Measurements from ENCODE around the gene PSMA4.
"Not testable (repeated sequence)": the region's sequence is repeated elsewhere in the genome, so short reads cannot be mapped to it uniquely, and the experiment has no call there.

Gene PSMA4

DNA sequence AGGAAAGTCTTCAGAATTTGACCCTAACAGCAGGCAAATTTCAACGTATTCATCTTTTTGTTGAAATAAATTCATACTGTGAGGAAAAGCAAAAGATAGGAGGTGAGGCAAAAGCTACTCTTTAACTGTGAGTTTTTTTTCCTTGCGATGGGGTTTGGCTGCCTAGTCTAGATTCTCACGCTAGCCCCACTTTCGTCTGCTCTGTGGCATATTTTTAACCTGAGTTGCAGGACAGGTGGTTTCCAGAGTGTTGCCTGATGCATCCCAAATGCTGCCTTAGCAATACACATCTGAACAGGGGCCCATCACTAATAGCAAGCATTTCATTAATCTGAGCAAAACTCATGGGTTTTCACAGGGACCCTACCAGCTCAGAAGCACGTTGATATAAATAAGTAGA, 11.7 kb downstream of the PSMA4 start:
- no peak for DNase-seq (ENCODE audit: low read depth)

DNA sequence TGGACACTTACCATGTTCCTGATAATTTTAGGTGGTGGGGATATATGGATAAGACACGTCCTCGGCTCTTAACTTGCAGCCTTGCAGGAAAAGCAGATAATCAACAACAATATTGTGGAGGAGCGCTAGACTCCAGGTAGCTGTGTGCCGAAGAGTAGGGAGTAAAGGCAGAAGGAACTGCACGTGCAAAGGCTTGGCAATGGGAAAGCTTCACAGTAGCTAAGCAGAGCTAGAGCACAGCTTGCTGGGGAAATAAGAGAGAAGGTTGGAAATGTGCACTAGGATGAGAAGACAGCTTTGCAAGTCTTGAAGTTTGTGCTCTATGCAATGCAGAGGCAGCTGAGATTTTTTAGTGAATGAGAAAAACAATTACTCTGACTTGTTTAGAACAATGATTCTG, 12.4 kb downstream of the PSMA4 start:
- no peak for DNase-seq (ENCODE audit: low read depth)

GRCh38 chr15:78560201-78560600, 20.0 kb downstream of the PSMA4 start:
- DNase-seq (ENCODE audit: low read depth) = not testable (repeated sequence)

DNA sequence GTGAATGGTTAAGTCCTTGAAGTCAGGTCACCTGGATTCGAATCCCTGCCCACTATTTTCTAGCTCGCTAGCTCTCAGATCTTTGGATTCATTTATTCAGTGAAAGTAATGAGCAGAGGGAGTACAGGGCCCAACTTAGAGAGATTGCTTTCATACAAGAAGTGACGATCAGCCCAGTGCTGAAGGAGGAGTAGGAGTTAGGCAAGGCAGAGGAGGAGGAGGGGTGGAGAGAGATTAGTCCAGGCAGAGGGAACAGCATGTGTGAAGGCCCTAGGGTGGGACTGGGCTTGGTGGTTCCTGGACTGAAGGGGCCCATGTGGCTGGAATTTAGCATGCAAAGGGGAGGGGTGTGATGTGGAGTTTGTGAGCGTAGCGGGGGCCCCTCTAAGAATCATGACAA, 21.2 kb downstream of the PSMA4 start:
- DNase-seq (ENCODE audit: low read depth) = no peak

DNA sequence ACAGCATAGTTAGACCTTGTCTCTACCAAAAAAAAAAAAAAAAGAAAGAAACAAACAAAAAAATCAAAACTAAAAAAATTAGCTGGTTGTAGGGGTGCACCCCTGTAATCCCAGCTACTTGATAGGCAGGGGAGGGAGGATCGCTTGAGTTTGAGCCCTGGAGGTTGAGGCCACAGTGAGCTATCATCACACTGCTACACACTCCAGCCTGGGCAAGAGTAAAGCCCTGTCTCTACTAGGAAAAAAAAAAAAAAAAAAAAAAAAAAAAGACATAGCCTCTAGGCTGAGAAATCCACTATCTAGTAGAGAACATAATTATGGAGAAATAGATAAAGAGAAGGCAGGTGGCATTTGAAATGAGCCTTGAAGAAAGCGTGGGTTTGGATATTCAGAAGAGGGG, 22.8 kb downstream of the PSMA4 start:
- DNase-seq (ENCODE audit: low read depth) = no peak

GRCh38 chr15:78564743-78565096, 24.5 kb downstream of the PSMA4 start:
- DNase-seq (ENCODE audit: low read depth) = no peak

DNA sequence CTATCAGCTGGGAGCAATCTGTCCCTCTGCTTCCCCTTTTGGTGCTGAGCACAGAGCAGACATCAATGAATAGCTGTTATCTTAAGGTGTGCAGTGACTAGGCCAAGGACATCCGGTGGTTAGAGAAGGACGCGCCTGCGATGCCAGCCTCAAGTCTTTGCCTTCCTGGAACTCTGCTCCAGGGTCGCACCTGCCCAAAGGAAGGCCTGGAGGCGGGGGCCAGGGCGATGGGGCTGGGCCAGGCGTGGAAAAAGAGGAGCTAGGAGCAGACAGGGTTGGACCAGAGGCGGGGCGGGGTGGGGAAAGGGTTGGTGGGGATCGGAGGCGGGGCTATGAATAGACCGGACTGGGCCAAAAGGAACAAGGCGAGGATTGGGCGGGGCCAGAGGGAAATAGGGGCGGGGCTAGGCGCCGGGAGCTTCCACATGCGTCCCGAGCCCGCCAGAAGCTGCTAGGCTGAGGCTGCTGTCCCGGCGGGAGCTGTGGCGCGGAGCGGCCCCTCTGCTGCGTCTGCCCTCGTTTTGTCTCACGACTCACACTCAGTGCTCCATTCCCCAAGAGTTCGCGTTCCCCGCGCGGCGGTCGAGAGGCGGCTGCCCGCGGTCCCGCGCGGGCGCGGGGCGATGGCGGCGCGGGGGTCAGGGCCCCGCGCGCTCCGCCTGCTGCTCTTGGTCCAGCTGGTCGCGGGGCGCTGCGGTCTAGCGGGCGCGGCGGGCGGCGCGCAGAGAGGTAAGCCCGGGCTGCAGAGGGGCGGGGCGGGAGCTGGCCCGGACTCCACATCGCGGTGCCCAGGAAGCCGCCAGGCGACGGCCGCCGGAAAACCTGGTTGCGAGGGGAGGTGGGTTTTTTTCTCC, 25.1 kb downstream of the PSMA4 start, which contains the start of gene CHRNA5:
Gene CHRNA5 (plus strand): TSS at position 424 of the 854 bp plus-strand sequence. CDS start 200 bp downstream, at position 624.
- DNase-seq (ENCODE audit: low read depth) = no peak

- DNase-seq (ENCODE audit: low read depth) = peak; percentile 9
Observed at GRCh38 chr15:78565951-78566774, 25.9 kb downstream of the PSMA4 start.

DNA sequence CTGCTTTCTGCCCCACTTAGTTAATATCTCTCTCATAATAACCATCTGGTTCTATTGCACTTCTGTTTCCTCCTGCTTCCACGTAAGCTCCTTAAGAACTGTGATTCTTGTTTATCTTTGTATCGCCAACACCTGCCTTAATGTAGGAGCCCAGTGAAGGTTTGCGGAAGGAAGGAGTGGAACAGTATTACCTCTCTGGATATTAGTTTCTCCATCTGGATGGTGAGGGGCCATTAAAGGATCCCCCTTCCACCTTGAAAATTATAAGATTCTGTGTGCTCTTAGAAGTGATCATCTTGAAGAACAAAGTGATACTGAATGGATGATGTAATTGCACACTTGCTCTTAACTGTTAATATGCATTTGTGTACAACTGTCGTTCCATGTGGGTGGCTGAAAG, 27.3 kb downstream of the PSMA4 start:
- no peak for DNase-seq (ENCODE audit: low read depth)

GRCh38 chr15:78570710-78571109, 30.5 kb downstream of the PSMA4 start:
- DNase-seq (ENCODE audit: low read depth) = no peak

DNA sequence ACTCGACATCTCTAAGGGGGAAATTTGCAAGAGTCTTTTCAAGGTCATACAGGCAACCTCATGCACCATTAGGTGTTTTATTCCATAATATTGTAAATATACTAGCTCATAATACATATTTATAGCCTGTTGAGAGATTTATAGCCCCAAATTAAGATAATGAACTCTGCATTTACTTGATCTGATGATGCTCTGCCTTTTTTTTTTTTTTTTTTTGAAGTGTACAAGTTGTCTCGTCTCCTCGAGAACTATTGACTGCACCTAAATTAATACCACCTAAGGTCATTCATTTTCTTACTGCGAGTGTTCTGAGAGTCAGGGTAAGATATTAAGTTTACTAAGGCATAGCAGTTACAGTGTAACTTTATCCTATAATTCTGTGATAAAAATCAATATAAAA, 31.1 kb downstream of the PSMA4 start:
- DNase-seq (ENCODE audit: low read depth) = no peak

DNA sequence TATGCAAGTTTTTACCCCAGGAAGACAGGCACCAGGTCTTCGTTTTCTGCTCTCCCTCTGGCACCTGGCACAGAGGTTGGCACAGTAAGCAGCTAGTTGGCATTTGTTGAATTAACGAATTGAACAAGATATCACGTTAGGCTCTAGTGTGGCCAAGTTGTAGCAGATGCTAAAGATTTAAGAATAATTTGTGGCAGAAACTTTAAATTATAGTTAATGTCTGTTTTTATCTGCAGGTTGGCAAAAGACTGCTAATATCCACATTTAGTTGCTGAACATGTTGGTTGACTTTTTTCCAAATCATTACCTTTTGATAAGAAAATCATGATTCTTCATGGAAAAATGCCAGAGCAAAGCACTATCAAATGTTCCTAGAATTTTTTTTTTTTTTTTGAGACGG, 33.2 kb downstream of the PSMA4 start:
- DNase-seq (ENCODE audit: low read depth) = no peak

DNA sequence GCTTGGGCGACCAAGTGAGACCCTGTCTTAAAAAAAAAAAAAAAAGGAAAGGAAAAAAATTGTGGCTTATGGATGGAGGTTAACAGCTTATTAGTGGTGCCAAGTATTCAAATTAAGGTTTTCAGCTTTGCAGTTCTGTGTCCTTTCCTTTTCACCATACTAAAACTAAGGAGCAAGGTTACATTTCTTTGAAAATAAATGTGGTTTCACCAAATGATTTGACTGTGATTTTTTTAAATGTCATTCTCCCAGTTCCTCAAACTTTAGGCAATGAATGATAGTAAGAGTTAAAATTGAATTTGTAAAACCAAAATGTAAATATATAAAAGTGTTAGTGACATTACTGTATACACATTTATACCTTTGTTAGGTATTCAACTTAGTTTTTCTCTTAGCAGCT, 34.7 kb downstream of the PSMA4 start:
- no peak for DNase-seq (ENCODE audit: low read depth)

- DNase-seq (ENCODE audit: low read depth) = no peak
Observed at GRCh38 chr15:78597583-78597982, 57.3 kb downstream of the PSMA4 start.

DNA sequence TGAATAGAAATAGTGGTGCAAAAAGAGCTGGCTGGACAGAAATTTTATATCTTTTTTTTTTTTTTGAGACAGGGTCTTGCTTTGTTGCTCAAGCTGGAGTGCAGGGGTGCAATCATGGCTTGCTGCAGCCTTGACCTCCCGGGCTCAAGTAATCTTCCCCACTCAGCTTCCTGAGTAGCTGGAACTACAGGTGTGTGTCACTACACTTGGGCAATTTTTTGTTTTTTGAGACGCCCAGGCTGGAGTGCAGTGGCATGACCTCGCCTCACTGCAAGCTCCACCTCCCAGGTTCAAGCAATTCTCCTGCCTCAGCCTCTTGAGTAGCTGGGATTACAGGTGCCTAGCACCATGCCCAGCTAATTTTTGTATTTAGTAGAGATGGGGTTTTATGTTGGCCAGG, 58.1 kb downstream of the PSMA4 start:
- DNase-seq (ENCODE audit: low read depth) = no peak

DNA sequence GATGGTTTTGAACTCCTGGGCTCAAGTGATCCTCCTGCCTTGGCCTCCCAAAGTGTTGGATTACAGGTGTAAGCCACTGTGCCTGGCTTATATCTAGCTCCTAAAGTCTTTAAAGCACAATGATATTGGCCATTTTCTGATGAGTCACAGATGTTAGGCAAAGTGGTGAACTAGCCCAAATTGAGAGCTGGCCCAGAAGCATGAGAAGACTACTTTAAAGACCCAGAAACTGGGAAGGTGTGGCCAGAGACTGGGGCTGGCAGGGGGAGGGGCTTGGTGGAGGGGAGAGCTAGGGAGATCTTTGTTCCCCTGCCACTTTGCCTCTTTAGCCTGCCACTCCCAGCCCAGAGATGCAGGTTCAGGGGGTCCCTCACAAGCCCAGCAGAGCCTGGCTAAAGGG, 58.9 kb downstream of the PSMA4 start:
- DNase-seq (ENCODE audit: low read depth) = no peak
